H9 (cell line): Measurements from ENCODE around the gene LRRK1. TPM values are rescaled to one million over a fixed set of nuclear protein-coding genes. Genes with fewer than 3 reads are reported as not detected.
A peak's percentile ranks its signal among the peaks of the same experiment; 100 is the strongest.

ENCODE experiments used
- DNase-seq: peaks from one replicate; pipeline ENCODE4 v3.0.0-alpha.2; 2017
- H2AFZ ChIP-seq: one replicate; pipeline ENCODE4 v1.6.1; 2013; ENCODE audit warnings: mild to moderate bottlenecking, low read length, control low read depth, moderate library complexity
- H2AK5ac ChIP-seq: 2 replicates; pipeline ENCODE4 v1.6.1; 2013; ENCODE audit warnings: low read length, control low read depth, mixed read lengths; ENCODE audit not compliant: insufficient read length
- H2BK120ac ChIP-seq: one replicate; pipeline ENCODE4 v1.6.1; 2013; ENCODE audit warnings: low read depth, mild to moderate bottlenecking, low read length, control low read depth, inconsistent platforms; ENCODE audit not compliant: poor library complexity, severe bottlenecking
- H2BK12ac ChIP-seq: 2 replicates; pipeline ENCODE4 v1.6.1; 2013; ENCODE audit warnings: low read length, control low read depth, mixed read lengths, low read depth; ENCODE audit not compliant: insufficient read length
- H2BK15ac ChIP-seq: 2 replicates; pipeline ENCODE4 v1.6.1; 2013; ENCODE audit warnings: low read depth, low read length, control low read depth
- H2BK20ac ChIP-seq: one replicate; pipeline ENCODE4 v1.6.1; 2013; ENCODE audit warnings: low read depth, mild to moderate bottlenecking, low read length, control low read depth, inconsistent platforms; ENCODE audit not compliant: poor library complexity, severe bottlenecking
- H2BK5ac ChIP-seq: 2 replicates; pipeline ENCODE4 v1.6.1; 2013; ENCODE audit warnings: low read length, control low read depth, mixed read lengths; ENCODE audit not compliant: insufficient read length
- H3K14ac ChIP-seq: 2 replicates; pipeline ENCODE4 v1.6.1; 2013; ENCODE audit warnings: low read length, control low read depth; ENCODE audit not compliant: insufficient read depth
- H3K18ac ChIP-seq: 2 replicates; pipeline ENCODE4 v1.6.1; 2013; ENCODE audit warnings: low read depth, mild to moderate bottlenecking, mixed read lengths, low read length, control low read depth; ENCODE audit not compliant: insufficient read length
- H3K23ac ChIP-seq: 2 replicates; pipeline ENCODE4 v1.6.1; 2013; ENCODE audit warnings: low read length, control low read depth, mixed read lengths, low read depth; ENCODE audit not compliant: insufficient read length
- H3K23me2 ChIP-seq: 2 replicates; pipeline ENCODE4 v1.6.1; 2013; ENCODE audit warnings: low read depth, mild to moderate bottlenecking, mixed read lengths, low read length, control low read depth; ENCODE audit not compliant: insufficient read length, poor library complexity, severe bottlenecking
- H3K27ac ChIP-seq: 2 replicates; pipeline ENCODE4 v1.5.1; 2013; ENCODE audit warnings: low read length, control low read depth, mixed read lengths, low read depth; ENCODE audit not compliant: insufficient read length
- H3K27me3 ChIP-seq: 2 replicates; pipeline ENCODE4 v1.6.1; 2013; ENCODE audit warnings: low read length, control low read depth, inconsistent platforms; ENCODE audit not compliant: insufficient read depth
- H3K4ac ChIP-seq: 2 replicates; pipeline ENCODE4 v1.6.1; 2013; ENCODE audit warnings: low read depth, mild to moderate bottlenecking, control low read depth, inconsistent platforms, low read length, moderate library complexity
- H3K4me1 ChIP-seq: 2 replicates; pipeline ENCODE4 v1.6.1; 2013; ENCODE audit warnings: low read length, control low read depth, inconsistent platforms; ENCODE audit not compliant: insufficient read depth
- H3K4me2 ChIP-seq: 2 replicates; pipeline ENCODE4 v1.6.1; 2013; ENCODE audit warnings: low read length, control low read depth, mixed read lengths; ENCODE audit not compliant: insufficient read length, insufficient read depth
- H3K56ac ChIP-seq: 2 replicates; pipeline ENCODE4 v1.6.1; 2013; ENCODE audit warnings: low read depth, mild to moderate bottlenecking, mixed read lengths, low read length, control low read depth; ENCODE audit not compliant: insufficient read length
- H3K79me1 ChIP-seq: 2 replicates; pipeline ENCODE4 v1.6.1; 2013; ENCODE audit warnings: low read depth, mild to moderate bottlenecking, moderate library complexity, low read length, control low read depth, inconsistent platforms; ENCODE audit not compliant: insufficient read depth, poor library complexity, severe bottlenecking
- H3K79me2 ChIP-seq: 2 replicates; pipeline ENCODE4 v1.6.1; 2013; ENCODE audit warnings: low read length, control low read depth, inconsistent platforms; ENCODE audit not compliant: insufficient read depth
- H3K9ac ChIP-seq: 2 replicates; pipeline ENCODE4 v1.6.1; 2013; ENCODE audit warnings: low read length, control low read depth, mixed read lengths; ENCODE audit not compliant: insufficient read length; ENCODE audit errors: extremely low read depth
- H3K9me3 ChIP-seq: one replicate; pipeline ENCODE4 v1.6.1; 2013; ENCODE audit warnings: low read depth, low read length, inconsistent platforms; ENCODE audit not compliant: control insufficient read depth
- H3T11ph ChIP-seq: one replicate; pipeline ENCODE4 v1.6.1; 2013; ENCODE audit warnings: mild to moderate bottlenecking, low read length, control low read depth, inconsistent platforms
- H4K20me1 ChIP-seq: one replicate; pipeline ENCODE4 v1.6.1; 2013; ENCODE audit not compliant: control insufficient read depth, insufficient read length, insufficient read depth
- H4K5ac ChIP-seq: 2 replicates; pipeline ENCODE4 v1.6.1; 2013; ENCODE audit warnings: low read depth, mild to moderate bottlenecking, mixed read lengths, low read length, control low read depth; ENCODE audit not compliant: insufficient read length
- H4K8ac ChIP-seq: replicated peaks from 2 replicates; pipeline ENCODE4 v1.6.1; 2013; ENCODE audit warnings: low read length, control low read depth, mixed read lengths, low read depth; ENCODE audit not compliant: insufficient read length
- H4K91ac ChIP-seq: 2 replicates; pipeline ENCODE4 v1.6.1; 2013; ENCODE audit warnings: low read depth, mild to moderate bottlenecking, moderate library complexity, mixed read lengths, low read length, control low read depth; ENCODE audit not compliant: insufficient read length
- H3K27ac Mint-ChIP-seq, 3 experiments: 2 replicates in 2 of 3; 3 replicates in 1 of 3; pipeline ENCODE4 v1.8.0; 2020 to 2021; ENCODE audit warnings: mixed read lengths in 3 of 3, mild to moderate bottlenecking in 1 of 3, moderate library complexity in 1 of 3
- H3K27me3 Mint-ChIP-seq: 2 replicates; pipeline ENCODE4 v1.8.0; 2021; ENCODE audit warnings: low read depth, mild to moderate bottlenecking, moderate library complexity, mixed read lengths
- H3K36me3 Mint-ChIP-seq, 3 experiments: 2 replicates in 2 of 3; 3 replicates in 1 of 3; pipeline ENCODE4 v1.8.0; 2020 to 2021; ENCODE audit warnings: low read depth in 3 of 3, mixed read lengths in 3 of 3; ENCODE audit not compliant: insufficient read depth in 1 of 3
- H3K4me1 Mint-ChIP-seq, 2 experiments: 2 replicates each; pipeline ENCODE4 v1.8.0; 2020; ENCODE audit warnings: mixed read lengths in 2 of 2
- H3K4me3 Mint-ChIP-seq, 2 experiments: 2 replicates in 1 of 2; 3 replicates in 1 of 2; pipeline ENCODE4 v1.8.0; 2020 to 2021; ENCODE audit warnings: mild to moderate bottlenecking in 2 of 2, mixed read lengths in 2 of 2, moderate library complexity in 1 of 2
- H3K9me3 Mint-ChIP-seq, 2 experiments: 2 replicates in 1 of 2; 3 replicates in 1 of 2; pipeline ENCODE4 v1.8.0; 2020; ENCODE audit warnings: mild to moderate bottlenecking in 2 of 2, mixed read lengths in 2 of 2, moderate library complexity in 1 of 2
- WGBS: extraction: QIAGEN DNeasy Blood & Tissue Kit; methylation state at CpG from one replicate; pipeline ENCODE4 v1.1.7; 2013; ENCODE audit warnings: missing lambda C conversion rate, low lambda C conversion rate, mixed read lengths; ENCODE audit not compliant: insufficient read length; ENCODE audit errors: extremely low coverage; 5-methylcytosine and 5-hydroxymethylcytosine counted together
- total RNA-seq: library from RNA; stranded (reverse); gene quantifications from 2 replicates; pipeline ENCODE4 v1.2.1, GENCODE V29; 2021
- TF ChIP-seq, protein P1 (sequence below): fragments of 200-600 bp; sonication (generic); conservative IDR thresholded peaks from 3 replicates; pipeline ENCODE4 v1.8.0; 2021; ENCODE audit warnings: antibody characterized with exemption, mild to moderate bottlenecking

Gene LRRK1
- total RNA-seq, 1 experiment from 2014 or later: 4.0 TPM

DNA sequence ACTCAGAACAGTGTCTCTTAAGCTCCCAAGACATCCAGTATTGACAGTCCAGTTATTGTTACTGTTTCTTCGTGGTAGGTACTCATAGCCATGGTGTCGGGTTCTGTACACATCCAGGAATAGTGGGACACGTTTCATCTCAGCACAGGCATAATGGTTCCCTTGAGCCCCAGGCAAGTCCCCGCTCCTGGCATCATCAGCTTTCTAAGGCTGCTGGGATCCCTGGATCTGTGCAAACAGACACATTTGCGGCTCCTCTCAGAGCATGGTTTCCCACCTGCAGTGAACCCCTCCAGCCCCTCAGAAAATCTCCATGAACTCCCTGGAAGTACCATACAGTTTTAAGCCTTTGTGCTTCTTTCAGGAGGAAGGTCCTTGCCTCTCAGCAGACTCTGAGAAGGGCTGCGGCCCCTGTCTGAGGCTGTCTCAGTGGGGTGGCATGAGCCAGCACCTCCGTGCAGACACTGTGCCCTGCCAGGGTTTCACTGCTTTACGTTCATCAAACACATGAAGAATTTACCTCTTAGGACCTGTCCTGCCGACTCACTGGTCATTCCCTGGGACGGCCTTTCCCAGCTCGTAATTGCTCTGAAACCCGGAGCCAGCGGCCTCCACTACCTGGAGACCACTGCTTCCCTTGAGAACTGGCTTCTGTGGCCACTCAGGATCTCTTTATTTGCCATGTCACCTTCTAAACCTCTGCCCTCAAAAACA is 124.9 kb downstream of the LRRK1 start:
- no peaks in the 10 kb centered on the region for H3K27me3 ChIP-seq
- no peak overlapping the region for H2BK20ac ChIP-seq
- H3K9me3 ChIP-seq: no peaks in the 10 kb centered on the region
- H3K9me3 Mint-ChIP-seq: no peaks in the 10 kb centered on the region; a peak in 1 of 5 replicates
- no peak overlapping the region for H3K18ac ChIP-seq
- no peak overlapping the region for H3K56ac ChIP-seq
- no peak overlapping the region for H3K4me3 Mint-ChIP-seq
- H3K14ac ChIP-seq: peak overlapping the region; percentile 35; the same call in 1 of the 2 replicates
- no peaks in the 10 kb centered on the region for H3K79me2 ChIP-seq
- no peak overlapping the region; a peak in 1 of 7 replicates for H3K27ac Mint-ChIP-seq
- H2AK5ac ChIP-seq: no peak overlapping the region
- no peak overlapping the region for H4K91ac ChIP-seq
- H2BK15ac ChIP-seq: no peak overlapping the region
- no peak overlapping the region for H4K5ac ChIP-seq
- no peaks in the 10 kb centered on the region for H3K23me2 ChIP-seq
- no peak overlapping the region for H3T11ph ChIP-seq
- no peak overlapping the region for H4K8ac ChIP-seq
- H3K4me2 ChIP-seq: no peak overlapping the region
- H3K36me3 Mint-ChIP-seq: no peaks in the 10 kb centered on the region
- no peak overlapping the region for H3K4ac ChIP-seq
- TF ChIP-seq, protein P1, sequence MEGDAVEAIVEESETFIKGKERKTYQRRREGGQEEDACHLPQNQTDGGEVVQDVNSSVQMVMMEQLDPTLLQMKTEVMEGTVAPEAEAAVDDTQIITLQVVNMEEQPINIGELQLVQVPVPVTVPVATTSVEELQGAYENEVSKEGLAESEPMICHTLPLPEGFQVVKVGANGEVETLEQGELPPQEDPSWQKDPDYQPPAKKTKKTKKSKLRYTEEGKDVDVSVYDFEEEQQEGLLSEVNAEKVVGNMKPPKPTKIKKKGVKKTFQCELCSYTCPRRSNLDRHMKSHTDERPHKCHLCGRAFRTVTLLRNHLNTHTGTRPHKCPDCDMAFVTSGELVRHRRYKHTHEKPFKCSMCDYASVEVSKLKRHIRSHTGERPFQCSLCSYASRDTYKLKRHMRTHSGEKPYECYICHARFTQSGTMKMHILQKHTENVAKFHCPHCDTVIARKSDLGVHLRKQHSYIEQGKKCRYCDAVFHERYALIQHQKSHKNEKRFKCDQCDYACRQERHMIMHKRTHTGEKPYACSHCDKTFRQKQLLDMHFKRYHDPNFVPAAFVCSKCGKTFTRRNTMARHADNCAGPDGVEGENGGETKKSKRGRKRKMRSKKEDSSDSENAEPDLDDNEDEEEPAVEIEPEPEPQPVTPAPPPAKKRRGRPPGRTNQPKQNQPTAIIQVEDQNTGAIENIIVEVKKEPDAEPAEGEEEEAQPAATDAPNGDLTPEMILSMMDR: no peak
- no peak overlapping the region for H3K9ac ChIP-seq
- H3K4me1 Mint-ChIP-seq: peaks cover 28 to 44% of the 10 kb centered on the region in 2 experiments
- no peaks in the 10 kb centered on the region for H4K20me1 ChIP-seq
- H3K27me3 Mint-ChIP-seq: peaks cover 51% of the 10 kb centered on the region
- WGBS: no CpG with 5 or more reads among the region's 13 CpGs
- H3K27ac ChIP-seq: no peak overlapping the region
- DNase-seq: peak; percentile 22
- H2BK120ac ChIP-seq: no peak overlapping the region
- no peaks in the 10 kb centered on the region for H3K4me1 ChIP-seq
- no peak overlapping the region for H3K23ac ChIP-seq
- H3K79me1 ChIP-seq: no peaks in the 10 kb centered on the region
- H2BK5ac ChIP-seq: no peak overlapping the region
- H2AFZ ChIP-seq: no peak overlapping the region
- H2BK12ac ChIP-seq: no peak overlapping the region
